GM19238 (cell line): ENCODE data around the gene ABI1.

Experiments
- DNase-seq: peaks from one replicate; pipeline ENCODE4 v3.0.0; 2011; ENCODE audit warnings: low spot score; ENCODE audit not compliant: insufficient read length

ABI1 gene

DNA sequence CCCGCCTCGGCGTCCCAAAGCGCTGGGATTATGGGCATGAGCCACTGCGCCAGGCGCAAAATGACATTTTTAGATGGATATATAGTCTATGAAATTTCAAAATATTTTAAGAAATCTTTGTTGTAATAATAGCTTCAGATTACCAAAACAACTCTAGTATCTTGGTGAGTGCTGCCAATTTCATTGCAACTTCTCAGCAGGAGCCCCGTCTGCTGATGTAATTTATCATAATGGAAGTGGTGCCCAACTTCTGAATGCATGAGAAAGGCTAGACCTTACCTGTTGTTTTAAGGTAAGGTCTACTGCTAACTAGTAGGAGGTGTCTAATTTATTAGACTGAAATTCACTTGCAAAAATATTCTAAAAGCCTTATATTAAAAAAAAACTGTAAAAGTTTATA, 143.3 kb downstream of the ABI1 start:
- no peak for DNase-seq

DNA sequence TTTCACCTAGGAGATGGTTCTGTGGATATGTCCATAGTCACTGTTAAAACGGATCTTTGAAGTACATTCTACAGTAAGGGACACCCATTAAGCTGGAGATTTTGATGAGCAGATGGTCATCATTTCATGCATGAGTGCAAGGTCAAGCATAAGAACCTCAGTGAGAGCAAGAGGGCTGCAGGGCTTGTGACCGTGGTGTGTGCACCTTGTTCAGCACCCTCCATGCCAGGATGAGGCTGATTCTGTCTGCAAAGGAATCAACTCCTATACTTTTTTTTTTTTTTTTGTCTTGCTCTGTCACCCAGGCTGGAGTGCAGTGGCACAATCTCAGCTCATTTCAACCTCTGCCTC, 145.6 kb downstream of the ABI1 start:
- DNase-seq: no peak

- no peak for DNase-seq
Measured at GRCh38 chr10:26714415-26715136, 146.2 kb downstream of the ABI1 start.

DNA sequence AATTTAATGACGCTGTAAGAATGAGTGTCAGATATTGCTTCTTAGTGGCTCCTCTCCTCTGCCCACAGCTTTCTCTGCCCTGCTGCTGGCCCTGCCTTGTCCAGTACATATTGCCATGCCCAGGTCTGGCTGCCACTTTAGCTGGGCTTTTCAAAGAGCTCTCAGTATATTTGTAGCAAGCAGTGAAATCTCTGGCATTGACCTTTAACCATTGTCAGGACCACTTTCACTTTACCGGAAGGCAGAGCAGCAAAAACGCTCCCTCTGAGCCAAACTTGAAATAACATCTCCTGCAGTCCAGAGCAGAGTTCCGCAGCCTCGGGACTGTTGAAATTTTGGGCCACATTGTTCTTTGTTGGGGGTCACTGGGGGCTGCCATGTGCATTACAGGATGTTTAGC, 149.4 kb downstream of the ABI1 start:
- no peak for DNase-seq

DNA sequence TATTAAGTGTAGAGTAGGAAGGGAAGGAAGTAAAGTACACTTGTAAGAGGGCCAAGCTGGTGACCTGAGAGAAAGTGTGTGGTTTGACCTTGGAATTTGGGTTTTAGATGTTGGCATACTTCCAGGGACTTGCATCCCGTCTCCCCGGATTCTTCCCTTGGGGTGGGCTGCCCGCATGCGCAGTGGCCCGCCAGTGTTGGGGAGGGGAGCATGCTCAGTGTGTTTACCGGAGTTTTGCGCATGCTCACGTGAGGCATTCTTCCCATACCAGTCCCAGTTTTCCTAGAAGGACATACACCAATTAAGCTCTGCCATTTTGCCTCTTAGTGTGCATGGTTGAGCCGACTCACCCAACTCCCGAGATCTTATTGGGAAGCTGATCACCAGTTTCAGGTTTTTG, 153.8 kb downstream of the ABI1 start:
- DNase-seq: no peak

- DNase-seq: no peak
Measured at GRCh38 chr10:26706206-26706605, 154.6 kb downstream of the ABI1 start.

DNA sequence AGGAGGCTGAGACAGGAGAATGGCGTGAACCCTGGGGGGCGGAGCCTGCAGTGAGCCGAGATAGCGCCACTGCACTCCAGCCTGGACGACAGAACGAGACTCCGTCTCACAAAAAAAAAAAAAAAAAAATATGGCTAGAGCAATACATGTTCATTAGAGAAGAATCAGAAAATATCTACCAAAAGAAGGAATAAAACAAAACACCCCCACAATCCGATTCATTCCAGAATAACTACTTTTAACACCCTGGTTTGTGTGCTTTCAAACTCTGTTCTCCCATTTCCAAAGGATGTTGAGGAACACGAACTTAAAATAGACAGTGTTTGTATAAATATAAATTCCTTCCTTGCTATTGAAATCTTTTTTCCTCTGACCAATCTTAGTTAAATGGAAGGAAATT, 156.8 kb downstream of the ABI1 start:
- no peak for DNase-seq

GRCh38 chr10:26703096-26703495, 157.7 kb downstream of the ABI1 start:
- no peak for DNase-seq

DNA sequence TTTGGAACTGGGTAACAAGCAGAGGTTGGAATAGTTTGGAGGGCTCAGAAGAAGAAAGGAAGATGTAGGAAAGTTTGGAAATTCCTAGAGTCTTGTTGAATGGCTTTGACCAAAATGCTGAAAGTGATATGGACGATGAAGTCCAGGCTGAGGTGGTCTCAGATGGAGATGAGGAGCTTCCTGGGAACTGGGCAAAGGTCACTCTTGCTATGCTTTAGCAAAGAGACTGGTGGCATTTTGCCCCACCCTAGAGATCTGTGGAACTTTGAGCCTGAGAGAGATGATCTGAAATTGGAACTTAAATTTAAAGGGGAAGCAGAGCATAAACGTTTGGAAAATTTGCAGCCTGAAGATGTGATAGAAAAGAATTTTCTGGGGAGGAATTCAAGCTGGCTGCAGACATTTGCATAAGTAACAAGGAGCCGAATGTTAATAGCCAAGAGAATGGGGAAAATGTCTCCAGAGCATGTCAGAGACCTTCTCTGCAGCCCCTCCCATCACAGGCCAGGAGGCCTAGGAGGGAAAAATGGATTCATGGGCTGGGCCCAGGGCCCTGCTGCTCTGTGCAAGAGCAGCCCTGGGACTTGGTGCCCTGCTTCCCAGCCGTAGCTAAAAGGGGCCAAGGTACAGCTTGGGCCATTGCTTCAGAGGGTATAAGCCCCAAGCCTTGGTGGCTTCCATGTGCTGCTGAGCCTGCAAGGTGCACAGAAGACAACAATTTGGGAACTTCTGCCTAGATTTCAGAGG, 159.7 kb downstream of the ABI1 start:
- no peak for DNase-seq

DNA sequence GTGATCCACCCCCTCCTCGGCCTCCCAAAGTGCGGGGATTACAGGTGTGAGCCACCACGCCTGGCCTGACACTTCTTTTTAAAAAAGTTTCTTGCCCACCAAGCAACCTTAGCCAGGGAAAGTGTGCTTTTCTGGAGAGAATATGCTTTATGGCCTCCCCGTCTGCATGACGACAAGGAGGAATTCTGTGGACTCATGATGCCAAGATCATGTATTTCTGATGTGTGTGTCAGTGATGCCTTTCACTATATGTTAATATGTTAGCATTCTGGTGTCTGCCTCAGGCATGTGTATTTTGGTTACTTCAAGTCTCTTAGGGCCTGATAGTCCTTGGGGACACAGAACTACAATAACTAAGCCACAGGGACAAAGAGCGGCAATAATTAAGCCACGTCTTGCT, 161.1 kb downstream of the ABI1 start:
- DNase-seq: no peak

- DNase-seq: no peak
Measured at GRCh38 chr10:26698909-26699308, 161.8 kb downstream of the ABI1 start.

DNA sequence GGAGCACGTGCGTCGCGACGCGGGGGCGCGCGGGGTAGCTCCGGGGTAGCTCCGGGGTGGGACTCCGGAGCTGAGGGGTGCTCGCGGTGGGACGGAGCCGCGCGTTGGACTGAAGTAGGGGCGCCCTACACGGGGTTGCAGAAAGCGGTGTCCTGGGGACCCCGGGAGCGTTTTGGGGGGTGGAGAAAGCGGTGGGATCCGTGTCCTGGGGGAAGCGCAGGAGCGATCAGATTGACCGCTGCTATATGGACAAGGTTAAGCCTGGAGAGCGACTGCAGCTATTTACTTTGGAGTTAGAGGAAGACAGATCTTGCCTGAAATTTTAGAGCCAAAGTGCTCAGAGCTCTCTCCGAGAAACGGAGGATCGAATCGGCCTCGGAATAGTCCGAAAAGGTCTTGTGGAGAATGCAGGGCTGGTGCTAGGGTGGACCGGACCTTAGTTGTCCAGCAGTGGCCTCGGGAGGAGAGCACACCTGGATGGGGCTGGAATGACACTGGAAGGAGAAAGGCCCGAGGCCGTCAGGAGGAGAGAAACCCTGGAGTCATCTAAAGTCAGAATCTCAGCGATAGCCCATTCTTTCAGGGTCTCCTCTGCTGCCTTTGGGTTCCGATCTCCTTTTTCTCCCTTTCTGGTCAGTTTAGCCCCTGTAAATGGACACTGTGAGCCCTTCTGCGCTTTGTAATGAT, 162.7 kb downstream of the ABI1 start:
- no peak for DNase-seq

GRCh38 chr10:26697163-26697921, 163.4 kb downstream of the ABI1 start, which contains the start of gene PDSS1:
TSS of gene PDSS1 (plus strand) at chr10:26697701. CDS start at chr10:26697712, 11 bp downstream.
- DNase-seq: peak; percentile 79

- DNase-seq: no peak
Measured at GRCh38 chr10:26696786-26697162, 164.0 kb downstream of the ABI1 start.
